Left renal pelvis (tissue), 4 donors: ENCODE measurements around the gene SLC15A4. TPM values are rescaled to one million over a fixed set of nuclear protein-coding genes. Genes with fewer than 3 reads are reported as not detected.
A peak's percentile ranks its signal among the peaks of the same experiment; 100 is the strongest.
"Not testable (repeated sequence)": the region's sequence is repeated elsewhere in the genome, so short reads cannot be mapped to it uniquely, and the experiment has no call there.

Source experiments
- DNase-seq, 4 donors: peaks; one replicate each; pipeline ENCODE4 v3.0.0-alpha.2; 2013; ENCODE audit warnings: low read depth in 4 of 4, low spot score in 3 of 4
- polyA plus RNA-seq, 4 donors: library from polyadenylated mRNA; unstranded; fragments of 120-200 nt; gene quantifications; one replicate each; pipeline ENCODE4 v1.2.1, GENCODE V29; 2013; ENCODE audit not compliant: insufficient read length in 4 of 4

Gene SLC15A4
- polyA plus RNA-seq, 4 donors, result 25.0 to 31.8 (median 29.7) TPM

- DNase-seq, result no peak
Measured at GRCh38 chr12:128815779-128816642, 7.7 kb downstream of the SLC15A4 start.

- no peak for DNase-seq
Measured at GRCh38 chr12:128814411-128815261, 9.1 kb downstream of the SLC15A4 start.

DNA sequence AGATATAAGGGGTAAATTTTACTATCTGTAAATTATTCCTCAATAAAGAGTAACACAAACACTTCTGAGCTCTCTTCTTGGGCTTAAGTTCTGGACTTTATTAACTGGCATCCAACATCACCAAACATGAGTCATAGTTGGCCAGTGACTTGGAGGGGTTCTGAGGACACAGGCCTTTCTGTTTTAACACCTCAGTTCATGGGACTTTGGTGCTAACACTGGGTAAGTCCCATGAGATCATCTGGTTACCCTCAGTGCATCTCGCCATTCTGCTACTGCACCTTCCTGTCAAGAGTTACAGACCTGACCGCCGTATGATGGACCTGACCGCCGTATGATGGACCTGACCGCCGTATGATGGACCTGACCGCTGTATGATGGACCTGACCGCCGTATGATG lies 9.9 kb downstream of the SLC15A4 start:
- DNase-seq, result no peak

DNA sequence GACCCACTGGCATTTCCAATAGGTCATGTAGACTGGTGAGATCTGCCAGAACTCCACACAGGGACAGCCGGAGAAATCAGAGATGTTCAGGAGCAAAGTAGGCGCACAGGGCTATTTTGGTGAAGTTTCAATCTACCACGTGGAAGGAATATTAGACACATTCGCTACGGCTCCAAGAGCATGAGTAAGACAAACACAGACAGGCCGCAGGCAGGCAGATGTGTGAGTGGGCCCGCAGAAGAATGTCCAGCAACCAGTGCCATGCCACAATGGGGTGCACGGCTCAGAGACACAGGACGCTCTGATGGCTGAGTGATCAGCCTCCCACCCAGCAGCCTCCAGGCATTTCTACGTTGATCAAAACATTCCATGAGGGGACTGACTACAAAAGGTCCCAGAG lies 10.4 kb downstream of the SLC15A4 start:
- DNase-seq, result no peak

DNA sequence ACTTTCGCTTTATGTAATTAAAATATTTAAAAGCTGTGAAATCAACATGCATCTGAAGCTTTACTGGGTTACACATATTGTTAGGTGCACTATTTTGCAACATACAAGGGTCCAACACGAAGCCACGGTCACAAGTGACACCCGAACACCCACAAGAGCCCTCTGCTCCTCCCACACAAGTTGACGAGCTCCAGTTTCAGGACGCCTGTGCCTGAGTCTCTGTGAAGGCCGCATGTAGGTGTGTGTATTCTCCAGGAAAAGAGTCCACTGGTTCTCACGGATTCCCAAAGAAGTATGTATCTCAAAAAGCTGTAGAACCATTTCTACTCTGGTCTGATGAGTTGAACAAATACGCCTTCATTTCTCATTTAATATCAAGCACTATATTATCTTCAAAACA lies 12.0 kb downstream of the SLC15A4 start:
- no peak for DNase-seq

GRCh38 chr12:128810182-128811127 lies 13.3 kb downstream of the SLC15A4 start:
- no peak for DNase-seq

DNA sequence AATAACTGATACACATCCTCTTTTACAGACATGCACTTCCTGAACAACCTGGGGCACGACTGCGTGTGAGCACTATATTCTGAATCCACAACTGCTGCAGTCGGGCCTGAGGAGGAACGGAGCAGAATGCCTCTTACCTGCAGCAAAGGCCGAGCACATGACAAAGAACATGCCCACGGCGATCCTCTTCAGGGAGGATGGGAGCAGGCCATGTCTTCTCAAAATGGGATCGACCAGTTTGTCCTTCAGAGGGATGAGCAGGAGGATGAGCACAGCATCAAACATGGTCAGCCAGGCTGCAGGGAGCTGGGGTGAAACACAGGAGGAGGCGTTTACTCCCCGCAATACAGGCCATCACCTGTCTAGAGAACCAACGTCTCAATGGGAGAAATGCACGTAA lies 15.1 kb downstream of the SLC15A4 start:
- no peak for DNase-seq

DNA sequence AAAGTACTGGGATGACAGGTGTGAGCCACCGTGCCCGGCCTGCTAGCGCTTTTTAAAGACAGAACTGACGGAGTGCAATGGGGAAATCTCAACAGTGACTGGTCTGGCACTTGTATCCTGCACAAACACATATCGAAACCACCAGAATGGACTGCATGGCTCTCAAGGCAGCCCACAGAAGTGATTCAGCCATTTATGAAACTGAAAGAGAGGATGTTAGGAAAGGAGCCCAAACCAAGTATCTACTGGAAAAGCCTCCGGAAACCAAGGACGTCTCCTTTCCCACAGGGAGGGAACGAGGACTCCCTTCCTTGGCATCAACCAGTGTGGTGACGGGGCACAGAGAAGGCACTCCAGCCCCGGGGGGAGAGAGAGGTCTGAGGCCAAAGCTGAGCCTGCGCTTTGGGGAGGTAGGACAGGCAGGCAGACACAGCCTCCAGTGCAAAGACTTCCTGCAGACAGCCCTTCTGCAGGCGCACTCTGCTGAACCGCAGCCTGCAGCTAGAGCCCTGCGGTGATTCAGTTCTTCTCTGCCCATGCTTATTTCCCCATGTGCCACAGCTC lies 16.5 kb downstream of the SLC15A4 start:
- no peak for DNase-seq

DNA sequence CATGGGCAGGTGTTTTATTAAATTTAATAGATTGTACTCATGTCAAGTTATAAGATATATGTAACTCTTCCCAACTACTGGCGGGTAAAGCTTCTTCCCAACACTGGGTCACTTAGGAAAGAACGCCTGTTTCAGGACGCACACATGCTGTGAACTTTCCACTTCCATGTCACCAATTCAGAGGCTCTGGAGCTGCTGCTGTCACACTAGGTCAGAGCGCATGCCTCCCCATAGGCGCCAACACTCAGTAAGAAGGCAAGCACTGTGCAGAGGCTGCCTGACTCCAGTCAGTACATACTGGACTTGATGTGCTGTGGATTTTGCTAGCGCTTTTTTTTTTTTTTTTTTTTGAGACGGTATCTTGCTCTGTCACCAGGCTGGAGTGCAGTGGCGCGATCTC lies 17.2 kb downstream of the SLC15A4 start:
- DNase-seq, result no peak

GRCh38 chr12:128805406-128805805 lies 18.4 kb downstream of the SLC15A4 start:
- DNase-seq, result not testable (repeated sequence)

DNA sequence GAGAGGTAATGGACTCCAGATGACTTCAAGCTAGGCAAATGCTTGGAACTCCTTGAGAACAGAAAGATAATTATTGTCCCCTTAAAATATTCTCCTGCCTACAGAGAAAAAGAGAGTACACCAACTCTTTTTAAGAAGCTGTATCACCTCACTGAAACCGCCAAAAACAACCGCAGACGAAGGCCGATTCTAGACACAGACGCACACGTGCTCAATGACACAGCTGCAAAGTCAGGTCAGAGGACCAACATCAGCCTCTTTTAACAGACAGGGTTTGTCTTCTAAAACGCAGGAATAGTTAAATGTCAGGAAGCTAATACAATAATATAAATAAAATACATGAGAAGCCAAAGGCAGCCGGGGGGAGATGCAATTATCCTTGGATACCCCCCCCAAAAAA lies 19.0 kb downstream of the SLC15A4 start:
- no peak for DNase-seq

DNA sequence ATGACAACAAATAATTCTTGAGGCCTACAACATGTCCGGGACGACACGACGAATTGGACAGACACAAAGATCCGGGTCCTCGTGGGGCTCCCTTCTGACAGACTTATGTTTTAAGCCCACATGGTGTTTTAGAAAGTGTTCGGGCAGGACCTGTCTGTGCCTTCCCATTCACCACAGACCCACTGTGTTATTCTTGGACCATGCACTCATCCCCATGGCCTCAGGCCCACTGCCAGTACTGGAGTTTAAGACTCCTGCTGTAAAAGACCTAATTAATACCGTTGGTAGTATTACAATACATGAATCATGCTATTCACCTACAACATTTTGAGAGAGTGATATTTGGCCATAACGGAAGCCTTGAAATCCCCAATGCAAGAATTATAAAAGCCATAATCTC lies 20.0 kb downstream of the SLC15A4 start:
- DNase-seq, result no peak

GRCh38 chr12:128802756-128803155 lies 21.0 kb downstream of the SLC15A4 start:
- DNase-seq, result no peak

DNA sequence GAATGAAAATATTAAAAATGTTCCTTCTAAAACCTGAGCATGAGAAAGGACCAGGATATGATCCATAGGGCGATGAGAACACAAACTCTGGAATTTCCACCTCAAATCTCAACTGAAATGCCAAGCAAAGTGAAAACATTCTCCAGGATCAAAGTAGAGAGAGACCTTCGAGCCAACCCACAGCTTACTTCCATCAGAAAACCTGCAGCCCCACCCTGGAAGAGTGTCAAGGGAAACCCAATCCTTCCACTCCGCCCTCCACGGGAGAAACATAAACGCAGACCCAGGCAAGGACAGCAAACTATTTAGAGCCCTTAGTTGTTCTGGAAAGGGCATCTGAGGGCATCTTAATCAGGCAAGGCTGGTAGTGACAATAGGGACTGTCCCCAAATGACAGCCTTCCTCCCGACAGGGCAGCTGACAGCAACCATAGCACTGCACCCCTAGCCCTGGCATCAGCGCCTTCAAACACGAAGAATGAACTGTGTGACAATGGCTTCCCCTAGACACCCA lies 21.8 kb downstream of the SLC15A4 start:
- DNase-seq, result no peak

GRCh38 chr12:128800606-128801005 lies 23.2 kb downstream of the SLC15A4 start:
- no peak for DNase-seq

DNA sequence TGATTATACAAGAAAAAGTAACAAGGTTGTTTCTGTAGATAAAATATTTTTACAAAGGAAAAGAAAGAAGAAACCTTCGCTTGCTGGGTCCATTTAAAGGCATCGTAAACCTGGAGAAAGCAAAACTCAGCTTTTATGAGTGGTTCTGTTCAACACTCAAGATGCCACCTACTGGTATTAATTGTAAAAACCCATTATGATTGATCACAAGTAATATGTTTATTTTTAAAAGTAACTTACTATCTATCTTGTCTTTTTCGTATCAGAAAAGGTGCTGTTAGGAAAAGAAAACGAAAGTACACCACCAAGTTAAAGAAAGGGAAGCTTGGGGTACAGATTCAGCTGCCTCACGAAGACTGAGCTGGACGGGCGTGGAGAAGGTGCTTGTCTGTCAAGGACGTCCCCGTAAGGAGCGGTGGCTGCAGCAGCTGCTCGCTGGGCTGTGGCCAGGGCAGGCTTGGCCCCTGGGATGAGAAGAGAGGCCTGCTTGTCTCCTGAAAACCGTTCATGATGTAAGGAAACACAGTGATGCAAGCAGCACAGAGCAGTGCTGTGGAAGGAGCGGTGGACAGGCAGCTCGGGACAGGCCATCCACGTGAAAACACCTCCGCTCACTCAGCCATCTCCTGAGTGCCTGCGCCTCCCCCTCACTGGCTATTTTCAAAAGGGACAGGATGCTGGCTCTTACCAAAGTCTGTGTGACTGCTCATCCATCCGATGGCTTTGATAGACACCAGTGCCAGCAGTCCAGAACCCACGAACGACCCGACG lies 25.0 kb downstream of the SLC15A4 start:
- no peak for DNase-seq

DNA sequence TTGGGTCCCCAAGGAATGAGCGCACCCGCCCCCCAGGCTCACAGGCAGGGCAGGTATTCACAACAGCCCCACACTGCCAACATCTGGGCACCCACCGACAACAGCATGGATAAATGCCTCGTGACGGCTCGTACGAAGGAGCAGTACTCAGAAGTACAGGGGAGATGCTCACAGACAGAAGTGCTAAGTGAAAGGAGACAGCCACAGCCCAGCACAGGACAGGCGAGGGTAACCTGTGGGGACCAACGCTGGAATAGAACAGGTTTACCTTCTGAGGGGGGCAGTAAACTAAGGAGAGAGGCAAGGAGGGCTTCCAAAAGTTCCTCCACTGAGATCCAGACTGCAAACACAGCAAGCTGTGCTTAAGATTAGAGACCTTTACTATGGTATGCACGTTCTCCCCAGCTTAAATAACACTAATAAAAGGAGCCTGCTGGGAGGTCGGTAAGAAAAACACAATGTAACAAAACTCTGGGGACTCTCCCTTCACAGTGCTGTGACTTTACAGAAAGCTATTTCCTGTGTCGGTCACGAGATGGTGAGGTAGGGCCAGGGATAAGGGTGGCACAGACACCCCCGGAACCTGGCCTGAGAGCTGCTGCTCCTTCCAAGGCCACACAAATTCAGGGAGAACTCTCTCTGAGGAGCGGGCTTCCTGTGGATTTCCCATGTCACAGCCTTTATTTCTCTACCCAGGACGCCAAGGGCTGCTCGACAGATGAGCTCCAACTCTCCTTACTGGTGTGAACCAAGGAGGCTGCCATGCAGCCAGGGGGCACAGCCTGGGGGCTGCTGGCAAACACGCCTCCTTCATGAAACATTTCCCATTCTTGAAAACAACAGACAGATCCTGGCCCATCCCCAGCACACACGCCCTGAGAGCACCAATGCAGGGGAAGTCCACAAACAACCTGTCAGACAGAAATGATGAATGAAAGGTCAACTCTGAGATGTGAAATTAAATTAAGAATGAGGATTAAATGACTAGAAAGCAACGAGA lies 26.3 kb downstream of the SLC15A4 start:
- DNase-seq, result peak in 1 of 4 donors; percentile 37
